B cell (primary cell): ENCODE data around the gene HOXC13.

Experiments
- EZH2 ChIP-seq: IDR thresholded peaks from 2 replicates; pipeline ENCODE4 v1.6.1; 2012; ENCODE audit warnings: borderline replicate concordance, low read depth, mild to moderate bottlenecking, moderate library complexity, low read length; ENCODE audit not compliant: insufficient read depth, poor library complexity, severe bottlenecking
- TF ChIP-seq, protein P1 (sequence below): fragments of 200-600 bp; IDR thresholded peaks from one replicate; pipeline ENCODE4 v1.8.0; 2022; ENCODE audit warnings: antibody characterized with exemption, mild to moderate bottlenecking

DNA sequence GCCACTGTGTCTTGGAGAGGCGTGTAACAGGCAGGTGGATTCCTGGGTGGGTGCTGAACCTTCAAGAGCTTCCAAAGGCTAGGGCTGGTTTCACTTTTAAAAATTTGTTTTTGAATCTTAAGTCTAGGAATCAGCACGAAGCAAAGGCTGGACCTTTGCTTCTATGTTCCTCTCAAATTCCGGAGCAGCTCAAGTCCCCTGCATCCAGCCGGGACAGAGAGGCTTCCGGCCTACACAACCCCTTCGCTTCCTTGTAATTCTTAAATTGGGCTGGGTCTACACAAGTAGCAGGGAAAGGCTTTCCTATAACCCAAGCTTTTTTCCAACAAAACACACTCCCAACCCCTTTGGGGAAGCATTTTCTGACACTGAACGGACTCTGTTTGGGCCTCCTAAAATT is 24.4 kb downstream of the HOXC13 start:
- TF ChIP-seq, protein P1, sequence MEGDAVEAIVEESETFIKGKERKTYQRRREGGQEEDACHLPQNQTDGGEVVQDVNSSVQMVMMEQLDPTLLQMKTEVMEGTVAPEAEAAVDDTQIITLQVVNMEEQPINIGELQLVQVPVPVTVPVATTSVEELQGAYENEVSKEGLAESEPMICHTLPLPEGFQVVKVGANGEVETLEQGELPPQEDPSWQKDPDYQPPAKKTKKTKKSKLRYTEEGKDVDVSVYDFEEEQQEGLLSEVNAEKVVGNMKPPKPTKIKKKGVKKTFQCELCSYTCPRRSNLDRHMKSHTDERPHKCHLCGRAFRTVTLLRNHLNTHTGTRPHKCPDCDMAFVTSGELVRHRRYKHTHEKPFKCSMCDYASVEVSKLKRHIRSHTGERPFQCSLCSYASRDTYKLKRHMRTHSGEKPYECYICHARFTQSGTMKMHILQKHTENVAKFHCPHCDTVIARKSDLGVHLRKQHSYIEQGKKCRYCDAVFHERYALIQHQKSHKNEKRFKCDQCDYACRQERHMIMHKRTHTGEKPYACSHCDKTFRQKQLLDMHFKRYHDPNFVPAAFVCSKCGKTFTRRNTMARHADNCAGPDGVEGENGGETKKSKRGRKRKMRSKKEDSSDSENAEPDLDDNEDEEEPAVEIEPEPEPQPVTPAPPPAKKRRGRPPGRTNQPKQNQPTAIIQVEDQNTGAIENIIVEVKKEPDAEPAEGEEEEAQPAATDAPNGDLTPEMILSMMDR = no peak
- TF ChIP-seq EZH2 = peak; percentile 17
